Activated CD8-positive, alpha-beta memory T cell treated with anti-CD3 and anti-CD28 coated beads for 24 hours (primary cell): ENCODE data around the gene IGSF3.
"Not testable (repeated sequence)": the region's sequence is repeated elsewhere in the genome, so short reads cannot be mapped to it uniquely, and the experiment has no call there.

Experiments
- DNase-seq: peaks from one replicate; pipeline ENCODE4 v3.0.0-alpha.2; 2020

IGSF3 gene

GRCh38 chr1:116626915-116627314, 40.6 kb downstream of the IGSF3 start:
- DNase-seq: not testable (repeated sequence)

- DNase-seq: not testable (repeated sequence)
Measured at GRCh38 chr1:116625155-116625554, 42.4 kb downstream of the IGSF3 start.

- no peak for DNase-seq
Measured at GRCh38 chr1:116624040-116624439, 43.5 kb downstream of the IGSF3 start.

GRCh38 chr1:116622496-116622895, 45.0 kb downstream of the IGSF3 start:
- DNase-seq: not testable (repeated sequence)

- DNase-seq: not testable (repeated sequence)
Measured at GRCh38 chr1:116621756-116622155, 45.8 kb downstream of the IGSF3 start.

- not testable (repeated sequence) for DNase-seq
Measured at GRCh38 chr1:116620392-116620791, 47.1 kb downstream of the IGSF3 start.

- not testable (repeated sequence) for DNase-seq
Measured at GRCh38 chr1:116619106-116619505, 48.4 kb downstream of the IGSF3 start.

- DNase-seq: not testable (repeated sequence)
Measured at GRCh38 chr1:116617808-116618207, 49.7 kb downstream of the IGSF3 start.

- DNase-seq: not testable (repeated sequence)
Measured at GRCh38 chr1:116613825-116614224, 53.7 kb downstream of the IGSF3 start.

- DNase-seq: not testable (repeated sequence)
Measured at GRCh38 chr1:116609801-116610371, 57.6 kb downstream of the IGSF3 start.

GRCh38 chr1:116608841-116609240, 58.7 kb downstream of the IGSF3 start:
- not testable (repeated sequence) for DNase-seq

- DNase-seq: not testable (repeated sequence)
Measured at GRCh38 chr1:116608151-116608550, 59.4 kb downstream of the IGSF3 start.

- not testable (repeated sequence) for DNase-seq
Measured at GRCh38 chr1:116607463-116607862, 60.1 kb downstream of the IGSF3 start.

- DNase-seq: not testable (repeated sequence)
Measured at GRCh38 chr1:116606067-116606466, 61.5 kb downstream of the IGSF3 start.

- DNase-seq: no peak
Measured at GRCh38 chr1:116605315-116605714, 62.2 kb downstream of the IGSF3 start.

GRCh38 chr1:116604408-116604807, 63.1 kb downstream of the IGSF3 start:
- DNase-seq: not testable (repeated sequence)

GRCh38 chr1:116603646-116604045, 63.9 kb downstream of the IGSF3 start:
- DNase-seq: not testable (repeated sequence)

- DNase-seq: not testable (repeated sequence)
Measured at GRCh38 chr1:116599369-116599768, 68.2 kb downstream of the IGSF3 start.

- DNase-seq: not testable (repeated sequence)
Measured at GRCh38 chr1:116598420-116599036, 69.0 kb downstream of the IGSF3 start.

GRCh38 chr1:116597388-116597787, 70.1 kb downstream of the IGSF3 start:
- DNase-seq: not testable (repeated sequence)

- DNase-seq: not testable (repeated sequence)
Measured at GRCh38 chr1:116596742-116597307, 70.7 kb downstream of the IGSF3 start.

- DNase-seq: not testable (repeated sequence)
Measured at GRCh38 chr1:116595946-116596741, 71.4 kb downstream of the IGSF3 start.
